ENCODE measurements around the gene PRKAG1.

- no peak for TF ChIP-seq POLR2A (IDR thresholded peaks at IDR 0.05)
- no peak for TF ChIP-seq CTCF (IDR thresholded peaks at IDR 0.05)
Measured at GRCh38 chr12:48970702-48971334, 47.8 kb downstream of the PRKAG1 start.
